B cell (primary cell): ENCODE measurements around the gene PRSS53. TPM values are rescaled to one million over a fixed set of nuclear protein-coding genes. Genes with fewer than 3 reads are reported as not detected.
A peak's percentile ranks its signal among the peaks of the same experiment; 100 is the strongest.

Experiments used
- ATAC-seq: fragments of 200-7000 bp; cut with Tn5 transposase; one replicate; pipeline ENCODE4 v1.10.0; 2021; ENCODE audit warnings: low read depth, mild to moderate bottlenecking, moderate number of reproducible peaks, moderate library complexity
- CTCF ChIA-PET: fragments of 350-600 bp; sonication (Branson Sonifier 250); formaldehyde crosslinking; loops from one replicate; lab custom pipeline; 2021; ENCODE audit warnings: antibody characterized with exemption, inconsistent platforms; lab: Charles Lee
- POLR2A ChIA-PET: fragments of 350-600 bp; sonication (Branson Sonifier 250); formaldehyde crosslinking; loops from one replicate; lab custom pipeline; 2021; ENCODE audit warnings: antibody characterized with exemption; lab: Charles Lee
- DNase-seq: peaks from one replicate; pipeline ENCODE4 v3.0.0; 2013
- H2AFZ ChIP-seq: 2 replicates; pipeline ENCODE4 v1.6.1; 2012; ENCODE audit warnings: mild to moderate bottlenecking, low read depth, low read length; ENCODE audit not compliant: insufficient read depth, poor library complexity, severe bottlenecking
- H3K27ac ChIP-seq, 2 donors: 1 replicate in 1 of 2; 2 replicates in 1 of 2; pipeline ENCODE4 v1.5.1; 2012 to 2013; ENCODE audit warnings: low read length in 2 of 2, mild to moderate bottlenecking in 2 of 2, moderate library complexity in 1 of 2
- H3K27me3 ChIP-seq, 4 experiments: fragments of 200-600 bp in 1 of 4; sonication (generic) in 1 of 4; replicated peaks in 1 of 4; 1 replicate in 2 of 4; 2 replicates in 2 of 4; pipeline versions ENCODE4 v1.6.1 to v1.7.0; 2013 to 2016; ENCODE audit warnings: low read length in 3 of 4, mild to moderate bottlenecking in 2 of 4, mixed read lengths in 1 of 4, moderate library complexity in 1 of 4; ENCODE audit not compliant: insufficient read depth in 4 of 4, control insufficient read depth in 3 of 4; ENCODE audit errors: control extremely low read depth in 1 of 4
- H3K36me3 ChIP-seq, 2 experiments: replicated peaks in 1 of 2; 1 replicate in 1 of 2; 2 replicates in 1 of 2; pipeline versions ENCODE4 v1.6.1 to v1.7.1; 2013; ENCODE audit warnings: low read length in 1 of 2; ENCODE audit not compliant: insufficient read depth in 2 of 2, control insufficient read depth in 1 of 2; ENCODE audit errors: control extremely low read depth in 1 of 2, extremely low read depth in 1 of 2
- H3K4me1 ChIP-seq, 2 donors: fragments of 200-600 bp in 1 of 2; sonication (generic) in 1 of 2; 1 replicate in 1 of 2; 2 replicates in 1 of 2; pipeline versions ENCODE4 v1.5.1 to v1.6.1; 2013 to 2017; ENCODE audit warnings: low read length in 2 of 2; ENCODE audit not compliant: control insufficient read depth in 2 of 2, insufficient read depth in 2 of 2
- H3K4me2 ChIP-seq: replicated peaks from 2 replicates; pipeline ENCODE3; 2012; ENCODE audit warnings: mild to moderate bottlenecking, low read depth, low read length; ENCODE audit not compliant: poor library complexity, severe bottlenecking
- H3K4me3 ChIP-seq, 5 experiments: fragments of 200-600 bp in 1 of 5; sonication (generic) in 1 of 5; 1 replicate in 3 of 5; 2 replicates in 2 of 5; pipeline versions ENCODE4 v1.5.1 to v1.7.0; 2011 to 2016; ENCODE audit warnings: low read length in 4 of 5, mild to moderate bottlenecking in 4 of 5, low read depth in 2 of 5, control low read depth in 1 of 5, moderate library complexity in 1 of 5; ENCODE audit not compliant: insufficient read depth in 1 of 5; ENCODE audit errors: control extremely low read depth in 1 of 5, extremely low read depth in 1 of 5
- H3K79me2 ChIP-seq: fragments of 200-600 bp; sonication (generic); one replicate; pipeline ENCODE4 v1.6.0; 2016; ENCODE audit warnings: low read length; ENCODE audit not compliant: control insufficient read depth, insufficient read depth
- H3K9ac ChIP-seq: fragments of 200-600 bp; sonication (generic); 2 replicates; pipeline ENCODE4 v1.6.1; 2017; ENCODE audit warnings: mild to moderate bottlenecking, low read length, moderate library complexity
- H3K9me3 ChIP-seq, 3 donors: one replicate each; pipeline versions ENCODE4 v1.6.1 to v1.7.1; 2013; ENCODE audit warnings: low read length in 2 of 3; ENCODE audit not compliant: control insufficient read depth in 2 of 3, insufficient read depth in 1 of 3; ENCODE audit errors: control extremely low read depth in 1 of 3
- H4K20me1 ChIP-seq: 2 replicates; pipeline ENCODE4 v1.6.0; 2012; ENCODE audit warnings: mild to moderate bottlenecking, low read length; ENCODE audit not compliant: insufficient read depth, control insufficient read depth, poor library complexity, severe bottlenecking
- H3K27ac Mint-ChIP-seq: one replicate; pipeline ENCODE4 v1.8.0; 2021; ENCODE audit warnings: mixed read lengths
- H3K27me3 Mint-ChIP-seq: one replicate; pipeline ENCODE4 v1.8.0; 2021; ENCODE audit warnings: mixed read lengths
- H3K4me1 Mint-ChIP-seq: one replicate; pipeline ENCODE4 v1.8.0; 2021; ENCODE audit warnings: mixed read lengths
- H3K4me3 Mint-ChIP-seq: one replicate; pipeline ENCODE4 v1.8.0; 2021; ENCODE audit warnings: mixed read lengths
- H3K9me3 Mint-ChIP-seq: one replicate; pipeline ENCODE4 v1.8.0; 2022; ENCODE audit warnings: mixed read lengths; ENCODE audit not compliant: insufficient read depth
- EZH2 ChIP-seq: IDR thresholded peaks from 2 replicates; pipeline ENCODE4 v1.6.1; 2012; ENCODE audit warnings: borderline replicate concordance, low read depth, mild to moderate bottlenecking, moderate library complexity, low read length; ENCODE audit not compliant: insufficient read depth, poor library complexity, severe bottlenecking
- WGBS: methylation state at CpG from one replicate; pipeline ENCODE4 v1.1.5; 2013; ENCODE audit warnings: missing lambda C conversion rate; ENCODE audit not compliant: insufficient coverage; 5-methylcytosine and 5-hydroxymethylcytosine counted together
- intact Hi-C: fragments of 100-400 bp; cut with micrococcal nuclease; formaldehyde crosslinking; loops from one replicate; pipeline ENCODE4 v1.10.0; 2022
- polyA plus RNA-seq: library from polyadenylated mRNA; depleted of rRNA; stranded (reverse); fragments of >200 nt; gene quantifications from 2 replicates; pipeline ENCODE4 v1.2.3, GENCODE V29; 2012
- total RNA-seq, 2 donors: library from RNA; stranded (reverse); fragments of 120-200 nt in 1 of 2; gene quantifications; 1 replicate in 1 of 2; 2 replicates in 1 of 2; pipeline versions ENCODE4 v1.2.3 to v1.2.4, GENCODE V29; 2013 to 2022
- TF ChIP-seq, protein P1 (sequence below): fragments of 200-600 bp; IDR thresholded peaks from one replicate; pipeline ENCODE4 v1.8.0; 2022; ENCODE audit warnings: antibody characterized with exemption, mild to moderate bottlenecking

PRSS53 gene
- total and polyA plus RNA-seq, 2 donors (not counting 1 experiment from before 2014, with no cell fraction given): 10.1 to 10.8 TPM

DNA sequence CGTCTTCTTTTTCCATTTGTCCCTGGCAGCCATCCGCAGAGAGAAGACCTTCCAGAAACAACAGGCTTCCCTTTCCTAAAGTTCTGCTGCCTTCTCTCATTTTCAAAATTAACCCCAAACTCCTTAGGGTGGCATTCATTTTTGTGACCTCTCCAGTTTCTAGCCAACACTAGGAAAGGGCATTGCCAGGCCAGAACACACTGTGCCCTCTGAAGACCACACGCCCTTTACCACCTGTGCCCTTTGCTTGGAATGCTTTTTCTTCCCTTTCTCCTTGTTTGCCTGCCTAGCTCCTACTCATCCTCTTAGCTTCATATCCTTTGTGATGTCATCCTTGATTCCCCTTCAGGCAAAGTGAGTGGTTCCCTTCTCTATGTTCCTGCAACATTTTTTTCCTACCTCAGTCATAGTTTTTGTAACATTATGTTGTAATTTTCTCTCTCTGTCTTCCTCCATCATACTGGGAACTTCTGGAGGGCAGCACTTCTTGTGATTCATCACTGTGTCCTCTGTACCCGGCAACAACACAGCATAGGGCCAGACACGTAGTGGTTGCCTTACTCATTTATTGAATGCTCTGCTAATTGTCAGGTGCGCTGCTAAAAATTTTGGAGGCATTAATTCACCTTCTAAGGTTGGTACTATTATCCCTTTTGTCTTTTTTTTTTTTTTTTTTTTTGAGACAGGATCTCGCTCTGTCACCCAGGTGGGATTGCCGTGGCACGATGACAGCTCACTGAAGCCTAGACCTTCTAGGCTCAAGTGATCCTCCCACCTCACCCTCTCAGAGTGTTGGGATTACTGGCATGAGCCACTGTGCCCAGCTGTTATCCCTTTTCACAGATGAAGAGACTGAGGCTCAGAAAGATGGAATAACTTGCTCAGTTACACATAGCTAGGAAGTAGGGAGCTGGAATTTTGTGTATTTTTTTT, 29.7 kb upstream of the PRSS53 start:
- peaks cover 15% of the 10 kb centered on the region for H3K4me1 Mint-ChIP-seq
- peak overlapping the region; percentile 92 for H3K9ac ChIP-seq
- H3K79me2 ChIP-seq: peaks cover 44% of the 10 kb centered on the region
- CTCF ChIA-PET: interaction anchor here (1.0 to 3.3 kb wide), 7 partner anchors 9 to 324 kb away, joined by 3 to 24 read pairs (median 4); partner anchors contain the start of genes BCKDK, FUS, ZNF646 and ZNF668
- ATAC-seq (no peak), DNase-seq (no peak)
- H3K27me3 Mint-ChIP-seq: no peaks in the 10 kb centered on the region
- H2AFZ ChIP-seq: peak overlapping the region; percentile 80
- H3K9me3 Mint-ChIP-seq: no peaks in the 10 kb centered on the region
- H3K4me2 ChIP-seq: peak overlapping the region; percentile 72
- peaks cover 10 to 20% of the 10 kb centered on the region in 2 donors for H3K4me1 ChIP-seq
- POLR2A ChIA-PET: interaction anchor here (0.6 to 3.6 kb wide), 11 partner anchors 11 to 1474 kb away, joined by 3 to 36 read pairs (median 10); partner anchors contain the start of genes FBXL19, FUS, PYCARD and STX4
- peak overlapping the region; percentile 92 for H3K4me3 Mint-ChIP-seq
- no peaks in the 10 kb centered on the region for H3K9me3 ChIP-seq
- H3K27ac ChIP-seq: peak overlapping the region; percentile 72 to 95
- intact Hi-C loops: no loop called here
- TF ChIP-seq, protein P1, sequence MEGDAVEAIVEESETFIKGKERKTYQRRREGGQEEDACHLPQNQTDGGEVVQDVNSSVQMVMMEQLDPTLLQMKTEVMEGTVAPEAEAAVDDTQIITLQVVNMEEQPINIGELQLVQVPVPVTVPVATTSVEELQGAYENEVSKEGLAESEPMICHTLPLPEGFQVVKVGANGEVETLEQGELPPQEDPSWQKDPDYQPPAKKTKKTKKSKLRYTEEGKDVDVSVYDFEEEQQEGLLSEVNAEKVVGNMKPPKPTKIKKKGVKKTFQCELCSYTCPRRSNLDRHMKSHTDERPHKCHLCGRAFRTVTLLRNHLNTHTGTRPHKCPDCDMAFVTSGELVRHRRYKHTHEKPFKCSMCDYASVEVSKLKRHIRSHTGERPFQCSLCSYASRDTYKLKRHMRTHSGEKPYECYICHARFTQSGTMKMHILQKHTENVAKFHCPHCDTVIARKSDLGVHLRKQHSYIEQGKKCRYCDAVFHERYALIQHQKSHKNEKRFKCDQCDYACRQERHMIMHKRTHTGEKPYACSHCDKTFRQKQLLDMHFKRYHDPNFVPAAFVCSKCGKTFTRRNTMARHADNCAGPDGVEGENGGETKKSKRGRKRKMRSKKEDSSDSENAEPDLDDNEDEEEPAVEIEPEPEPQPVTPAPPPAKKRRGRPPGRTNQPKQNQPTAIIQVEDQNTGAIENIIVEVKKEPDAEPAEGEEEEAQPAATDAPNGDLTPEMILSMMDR: no peak
- TF ChIP-seq EZH2: no peak
- no peaks in the 10 kb centered on the region for H3K27me3 ChIP-seq
- WGBS: 39% methylated on average over 5 of the region's 9 CpGs
- peaks cover 26% of the 10 kb centered on the region for H4K20me1 ChIP-seq
- peak overlapping the region; percentile 49 to 83 (median 66) for H3K4me3 ChIP-seq
- H3K27ac Mint-ChIP-seq: peak overlapping the region; percentile 96
- H3K36me3 ChIP-seq: peaks cover 7 to 30% of the 10 kb centered on the region in 2 experiments
